ENCODE results near the gene FRAS1.

DNA sequence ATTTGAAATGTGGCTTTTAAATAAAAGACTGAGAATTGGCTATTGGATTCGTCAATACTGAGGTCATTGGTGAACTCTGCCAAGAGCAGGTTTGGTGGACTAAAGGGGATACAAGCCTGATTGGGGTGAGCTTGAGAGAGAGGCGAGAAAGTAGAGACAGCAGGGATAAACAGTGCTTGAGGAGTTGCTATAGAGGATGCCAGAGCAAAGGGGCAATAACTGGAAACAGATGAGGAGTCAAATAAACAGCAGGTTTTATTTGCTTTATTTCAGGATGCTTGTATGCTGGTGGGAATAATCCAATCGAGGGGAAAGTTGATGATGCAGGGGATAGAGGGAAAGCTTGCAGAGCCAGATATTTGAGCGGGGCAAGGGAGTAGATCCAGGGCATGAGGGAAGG is 470.4 kb downstream of the FRAS1 start:
- TF ChIP-seq JUN (IDR thresholded peaks at IDR 0.05; ENCODE audit: borderline replicate concordance, insufficient read depth, insufficient read length, low read depth) (no peak), CTCF (IDR thresholded peaks at IDR 0.05; ENCODE audit: extremely low read depth in 1 of 2, insufficient read depth in 1 of 2, low read depth in 1 of 2, low read length in 2 of 2) (no peak)

All from endothelial cell of umbilical vein (primary cell).